ENCODE results near the gene SH3RF3. TPM values are rescaled to one million over a fixed set of nuclear protein-coding genes. Genes with fewer than 3 reads are reported as not detected.

Gene SH3RF3
- total RNA-seq, 2 donors from 2014 or later = 1.4 to 17.0 TPM

DNA sequence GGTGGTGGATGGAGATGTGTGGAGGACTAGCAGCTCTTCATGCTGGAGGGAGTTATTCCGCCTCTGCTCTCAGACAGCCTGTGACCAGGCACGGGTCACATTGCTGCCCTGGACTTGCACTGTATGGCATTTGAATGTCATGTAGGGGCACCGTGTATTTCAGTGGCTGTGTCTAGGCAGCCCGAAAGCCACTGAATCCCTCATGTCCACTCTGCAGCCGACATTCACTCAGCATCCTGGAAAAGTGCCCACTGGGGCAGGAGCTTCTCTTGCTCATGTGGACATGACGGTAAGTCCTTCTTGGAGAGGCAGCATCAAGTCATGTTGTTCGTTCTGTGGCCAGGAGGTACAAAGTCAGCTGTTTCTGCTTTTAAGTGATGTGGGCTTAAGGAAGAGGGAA lies 127.9 kb downstream of the SH3RF3 start:
- DNase-seq (ENCODE audit: low spot score) = no peak
- WGBS = 62% methylated on average over 7 of the region's 7 CpGs
- H3K27ac ChIP-seq = no peak overlapping the region
- H3K4me3 ChIP-seq = no peak overlapping the region
- intact Hi-C loops (cut with DNase I) = no loop called here
- TF ChIP-seq POLR2A (IDR thresholded peaks at IDR 0.05) (no peak), POLR2AphosphoS5 (IDR thresholded peaks at IDR 0.05) (no peak)
- TF ChIP-seq, protein P1, sequence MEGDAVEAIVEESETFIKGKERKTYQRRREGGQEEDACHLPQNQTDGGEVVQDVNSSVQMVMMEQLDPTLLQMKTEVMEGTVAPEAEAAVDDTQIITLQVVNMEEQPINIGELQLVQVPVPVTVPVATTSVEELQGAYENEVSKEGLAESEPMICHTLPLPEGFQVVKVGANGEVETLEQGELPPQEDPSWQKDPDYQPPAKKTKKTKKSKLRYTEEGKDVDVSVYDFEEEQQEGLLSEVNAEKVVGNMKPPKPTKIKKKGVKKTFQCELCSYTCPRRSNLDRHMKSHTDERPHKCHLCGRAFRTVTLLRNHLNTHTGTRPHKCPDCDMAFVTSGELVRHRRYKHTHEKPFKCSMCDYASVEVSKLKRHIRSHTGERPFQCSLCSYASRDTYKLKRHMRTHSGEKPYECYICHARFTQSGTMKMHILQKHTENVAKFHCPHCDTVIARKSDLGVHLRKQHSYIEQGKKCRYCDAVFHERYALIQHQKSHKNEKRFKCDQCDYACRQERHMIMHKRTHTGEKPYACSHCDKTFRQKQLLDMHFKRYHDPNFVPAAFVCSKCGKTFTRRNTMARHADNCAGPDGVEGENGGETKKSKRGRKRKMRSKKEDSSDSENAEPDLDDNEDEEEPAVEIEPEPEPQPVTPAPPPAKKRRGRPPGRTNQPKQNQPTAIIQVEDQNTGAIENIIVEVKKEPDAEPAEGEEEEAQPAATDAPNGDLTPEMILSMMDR (IDR thresholded peaks at IDR 0.05) = no peak
- H3K9me3 ChIP-seq = no peaks in the 10 kb centered on the region
- no peaks in the 10 kb centered on the region for H3K36me3 ChIP-seq
- H3K27me3 ChIP-seq (replicated peaks; ENCODE audit: insufficient read depth) = no peaks in the 10 kb centered on the region
- no peaks in the 10 kb centered on the region for H3K4me1 ChIP-seq (replicated peaks)

DNA sequence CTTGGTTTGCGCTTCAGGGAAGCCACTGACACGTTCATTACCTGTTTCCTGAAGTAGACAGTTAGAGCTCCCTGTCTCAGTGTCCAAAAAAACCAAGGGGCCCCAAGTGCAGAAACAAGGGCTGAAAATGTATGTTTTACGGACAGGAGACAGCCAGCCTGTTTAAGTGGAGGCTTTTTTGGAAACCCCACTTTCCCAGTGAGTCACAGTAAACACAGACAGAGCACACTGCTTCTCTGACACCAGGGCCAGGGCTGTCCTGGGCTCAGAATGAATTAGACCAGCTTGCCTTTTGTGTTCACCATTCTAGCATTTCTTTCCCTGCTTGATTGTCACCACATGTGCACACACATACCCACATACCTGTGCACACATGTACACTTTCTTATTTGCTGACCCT lies 128.6 kb downstream of the SH3RF3 start:
- H3K27me3 ChIP-seq (replicated peaks; ENCODE audit: insufficient read depth) = no peaks in the 10 kb centered on the region
- intact Hi-C loops (cut with DNase I) = no loop called here
- no peak for TF ChIP-seq POLR2A (IDR thresholded peaks at IDR 0.05)
- TF ChIP-seq, protein P1 (IDR thresholded peaks at IDR 0.05) = no peak
- TF ChIP-seq POLR2AphosphoS5 (IDR thresholded peaks at IDR 0.05) = no peak
- no peaks in the 10 kb centered on the region for H3K36me3 ChIP-seq
- no peaks in the 10 kb centered on the region for H3K9me3 ChIP-seq
- H3K4me1 ChIP-seq (replicated peaks) = no peaks in the 10 kb centered on the region
- no peak for DNase-seq (ENCODE audit: low spot score)
- H3K4me3 ChIP-seq = no peak overlapping the region
- H3K27ac ChIP-seq = no peak overlapping the region
- 79% methylated on average over 3 of the region's 3 CpGs for WGBS

DNA sequence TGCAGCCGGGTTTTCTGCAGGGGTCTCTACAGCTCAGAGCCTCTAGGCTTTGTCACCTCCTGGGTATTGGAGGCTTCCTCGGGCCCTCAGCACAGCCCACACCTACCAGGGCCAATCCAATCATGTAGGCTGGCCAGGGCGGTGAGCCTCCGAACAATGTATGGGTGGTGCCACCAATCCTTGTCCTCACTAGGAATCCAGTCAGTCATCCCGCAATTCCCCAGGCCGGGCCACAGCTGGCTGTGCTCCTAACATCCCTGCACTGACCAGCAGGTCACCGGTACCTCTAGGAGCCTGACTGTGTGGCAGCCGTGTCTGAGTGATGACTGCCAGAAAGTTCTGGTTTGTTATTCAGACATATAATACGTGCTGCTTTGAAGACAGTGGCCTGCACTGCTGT lies 129.4 kb downstream of the SH3RF3 start:
- Histone ChIP-seq H3K4me3 (no peak overlapping the region), H3K4me1 (replicated peaks) (no peaks in the 10 kb centered on the region), H3K36me3 (no peaks in the 10 kb centered on the region), H3K27me3 (replicated peaks; ENCODE audit: insufficient read depth) (no peaks in the 10 kb centered on the region), H3K27ac (no peak overlapping the region), H3K9me3 (no peaks in the 10 kb centered on the region)
- 82% methylated on average over 9 of the region's 9 CpGs for WGBS
- TF ChIP-seq POLR2AphosphoS5 (IDR thresholded peaks at IDR 0.05) (no peak), POLR2A (IDR thresholded peaks at IDR 0.05) (no peak)
- TF ChIP-seq, protein P1 (IDR thresholded peaks at IDR 0.05) = no peak
- intact Hi-C loops (cut with DNase I) = no loop called here
- no peak for DNase-seq (ENCODE audit: low spot score)

DNA sequence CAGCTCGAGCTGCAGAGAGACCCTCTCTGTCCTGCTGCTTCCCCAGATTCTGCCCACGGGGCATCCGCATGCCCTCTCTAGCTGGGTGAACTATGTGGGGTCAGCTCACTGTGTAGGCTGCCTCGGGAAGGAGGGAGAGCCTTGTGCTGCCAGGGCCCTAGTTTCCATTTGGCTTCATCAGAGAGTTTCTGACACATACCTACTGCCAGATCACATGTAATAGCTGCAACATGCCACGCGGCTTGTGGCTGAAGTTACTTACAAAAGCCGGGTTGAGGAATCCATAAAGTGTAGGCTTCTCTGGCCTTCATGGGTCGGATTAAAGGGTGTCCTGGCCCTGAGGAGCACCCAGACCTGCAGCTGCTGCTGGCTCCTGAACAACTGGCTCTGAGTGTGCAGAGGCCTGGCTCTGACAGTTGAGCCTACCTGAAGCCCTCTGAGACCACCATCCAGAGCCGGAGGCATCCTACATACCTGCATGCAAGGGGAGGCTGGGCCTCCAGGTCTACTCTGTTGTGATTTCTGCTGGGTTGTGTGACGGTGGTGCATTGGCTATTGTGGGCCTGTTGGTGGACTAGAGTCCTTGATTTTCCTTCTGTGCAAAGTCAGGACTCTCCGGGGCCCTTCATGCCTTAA lies 130.0 kb downstream of the SH3RF3 start:
- 86% methylated on average over 11 of the region's 11 CpGs for WGBS
- intact Hi-C loops (cut with DNase I) = no loop called here

DNA sequence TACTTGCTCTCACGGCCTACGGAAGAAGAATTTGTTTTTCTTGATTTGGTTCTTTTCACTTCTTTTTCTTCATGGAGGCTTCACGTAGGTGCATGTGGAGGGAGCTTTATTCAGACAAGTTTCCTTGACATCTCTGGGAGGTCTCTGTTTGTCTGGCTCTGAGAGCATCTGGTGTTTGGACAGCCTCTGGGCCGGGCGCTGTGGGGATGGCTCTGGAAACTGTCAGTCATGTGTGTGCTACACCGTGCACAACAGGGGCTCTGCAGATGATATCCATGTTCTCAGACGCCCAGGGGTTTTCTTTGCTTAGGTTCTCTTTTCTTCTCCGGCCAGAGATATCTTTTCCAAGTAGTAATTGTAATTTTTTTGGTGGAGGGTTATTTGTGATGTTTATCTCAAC lies 130.7 kb downstream of the SH3RF3 start:
- Histone ChIP-seq H3K9me3 (no peaks in the 10 kb centered on the region), H3K27me3 (replicated peaks; ENCODE audit: insufficient read depth) (no peaks in the 10 kb centered on the region), H3K27ac (no peak overlapping the region), H3K4me3 (no peak overlapping the region), H3K36me3 (no peaks in the 10 kb centered on the region), H3K4me1 (replicated peaks) (no peaks in the 10 kb centered on the region)
- TF ChIP-seq, protein P1 (IDR thresholded peaks at IDR 0.05) = no peak
- TF ChIP-seq POLR2AphosphoS5 (IDR thresholded peaks at IDR 0.05) (no peak), POLR2A (IDR thresholded peaks at IDR 0.05) (no peak)
- intact Hi-C loops (cut with DNase I) = no loop called here
- 93% methylated on average over 8 of the region's 8 CpGs for WGBS
- DNase-seq (ENCODE audit: low spot score) = no peak

More for the DNA sequence above, 130.0 kb downstream of the SH3RF3 start:
- Histone ChIP-seq H3K9me3 (no peaks in the 10 kb centered on the region), H3K36me3 (no peaks in the 10 kb centered on the region), H3K4me3 (no peak overlapping the region), H3K27me3 (replicated peaks; ENCODE audit: insufficient read depth) (no peaks in the 10 kb centered on the region), H3K4me1 (replicated peaks) (no peaks in the 10 kb centered on the region), H3K27ac (no peak overlapping the region)
- no peak for DNase-seq (ENCODE audit: low spot score)
- TF ChIP-seq, protein P1 (IDR thresholded peaks at IDR 0.05) = no peak
- TF ChIP-seq POLR2A (IDR thresholded peaks at IDR 0.05) = no peak
- no peak for TF ChIP-seq POLR2AphosphoS5 (IDR thresholded peaks at IDR 0.05)
